GM23338 (cell line): ENCODE data around the gene PER2.

Source experiments
- CREB1 ChIP-seq: fragments of 250-450 bp; sonication (Bioruptor Pico); IDR thresholded peaks from 2 replicates; pipeline ENCODE4 v1.5.0; 2020; ENCODE audit warnings: low read depth, mild to moderate bottlenecking, moderate library complexity
- CTCF ChIP-seq, 2 experiments: fragments of 200-600 bp in 1 of 2; sonication (generic) in 1 of 2; conservative IDR thresholded peaks; 2 replicates each; pipeline versions ENCODE4 v1.5.1 to v1.6.1; 2016 to 2017; ENCODE audit warnings: antibody characterized with exemption in 2 of 2, low read depth in 2 of 2, mild to moderate bottlenecking in 2 of 2, moderate library complexity in 1 of 2
- EZH2 ChIP-seq: fragments of 200-600 bp; sonication (generic); IDR thresholded peaks from one replicate; pipeline ENCODE4 v1.8.0; 2017; ENCODE audit warnings: antibody characterized with exemption, mild to moderate bottlenecking, low read depth; ENCODE audit not compliant: unreplicated experiment
- EZH2phosphoT487 ChIP-seq: fragments of 200-600 bp; sonication (generic); IDR thresholded peaks from one replicate; pipeline ENCODE4 v1.8.1; 2018; ENCODE audit warnings: antibody characterized with exemption; ENCODE audit not compliant: unreplicated experiment
- JUNB ChIP-seq: IDR thresholded peaks from one replicate; pipeline ENCODE4 v1.6.1; 2016; ENCODE audit warnings: antibody characterized with exemption; ENCODE audit not compliant: unreplicated experiment
- NANOG ChIP-seq: IDR thresholded peaks from 2 replicates; pipeline ENCODE4 v1.6.1; 2016; ENCODE audit warnings: antibody characterized with exemption, borderline replicate concordance
- POLR2AphosphoS5 ChIP-seq: IDR thresholded peaks from 2 replicates; pipeline ENCODE4 v1.6.1; 2016; ENCODE audit warnings: antibody characterized with exemption, low read depth
- REST ChIP-seq: IDR thresholded peaks from one replicate; pipeline ENCODE4 v1.6.1; 2018; ENCODE audit warnings: antibody characterized with exemption; ENCODE audit not compliant: unreplicated experiment
- STAT1 ChIP-seq: IDR thresholded peaks from one replicate; pipeline ENCODE4 v1.6.1; 2016; ENCODE audit warnings: antibody characterized with exemption; ENCODE audit not compliant: unreplicated experiment
- ZNF114 ChIP-seq: fragments of 250-450 bp; sonication (Bioruptor Pico); IDR thresholded peaks from 2 replicates; pipeline ENCODE4 v1.5.0; 2020; ENCODE audit warnings: mild to moderate bottlenecking, moderate library complexity
- ZNF331 ChIP-seq: fragments of 250-450 bp; sonication (Bioruptor Pico); IDR thresholded peaks from 2 replicates; pipeline ENCODE4 v1.5.0; 2020; ENCODE audit warnings: low read depth, mild to moderate bottlenecking, moderate library complexity
- TF ChIP-seq, protein P1 (sequence below): IDR thresholded peaks from 2 replicates; pipeline ENCODE4 v1.6.1; 2016; ENCODE audit warnings: antibody characterized with exemption

- TF ChIP-seq EZH2 (no peak), POLR2AphosphoS5 (no peak), CTCF (conservative IDR thresholded peaks at IDR 0.05; ENCODE audit: low read depth in 2 of 2) (no peak), REST (no peak), ZNF331 (CRISPR knock-in tag) (no peak), JUNB (no peak), STAT1 (no peak), NANOG (no peak), EZH2phosphoT487 (no peak), ZNF114 (no peak), CREB1 (CRISPR knock-in tag) (no peak)
- TF ChIP-seq, protein P1, sequence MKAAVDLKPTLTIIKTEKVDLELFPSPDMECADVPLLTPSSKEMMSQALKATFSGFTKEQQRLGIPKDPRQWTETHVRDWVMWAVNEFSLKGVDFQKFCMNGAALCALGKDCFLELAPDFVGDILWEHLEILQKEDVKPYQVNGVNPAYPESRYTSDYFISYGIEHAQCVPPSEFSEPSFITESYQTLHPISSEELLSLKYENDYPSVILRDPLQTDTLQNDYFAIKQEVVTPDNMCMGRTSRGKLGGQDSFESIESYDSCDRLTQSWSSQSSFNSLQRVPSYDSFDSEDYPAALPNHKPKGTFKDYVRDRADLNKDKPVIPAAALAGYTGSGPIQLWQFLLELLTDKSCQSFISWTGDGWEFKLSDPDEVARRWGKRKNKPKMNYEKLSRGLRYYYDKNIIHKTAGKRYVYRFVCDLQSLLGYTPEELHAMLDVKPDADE: no peak
These were observed 30.4 kb downstream of the PER2 start for GRCh38 chr2:238257786-238258700.
